ENCODE results near the gene TRAPPC12. TPM values are rescaled to one million over a fixed set of nuclear protein-coding genes. Genes with fewer than 3 reads are reported as not detected.

The TRAPPC12 gene
- total RNA-seq, 2 experiments from 2014 or later, result 49.8 to 64.0 TPM

DNA sequence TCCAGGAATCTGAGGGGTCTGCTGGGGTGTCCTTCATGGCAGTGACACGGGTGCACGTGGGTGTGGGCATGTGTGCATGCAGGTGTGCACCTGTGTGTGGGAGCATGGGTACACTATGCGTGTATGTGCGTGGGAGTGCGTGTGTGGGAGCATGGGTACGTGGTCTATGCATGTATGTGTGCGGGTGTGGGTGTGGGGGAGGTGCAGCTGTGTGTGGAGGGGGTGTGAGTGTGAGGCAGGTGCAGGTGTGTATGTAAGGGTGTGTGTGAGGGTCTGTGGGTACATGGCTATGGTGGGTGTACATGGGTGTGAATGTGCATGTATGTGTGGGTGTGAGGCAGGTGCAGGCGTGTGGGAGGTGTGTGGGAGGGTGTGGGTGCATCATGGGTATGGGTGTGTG lies 38.2 kb upstream of the TRAPPC12 start:
- ATAC-seq (ENCODE audit: poor library complexity), result no peak
- TF ChIP-seq, protein P1, sequence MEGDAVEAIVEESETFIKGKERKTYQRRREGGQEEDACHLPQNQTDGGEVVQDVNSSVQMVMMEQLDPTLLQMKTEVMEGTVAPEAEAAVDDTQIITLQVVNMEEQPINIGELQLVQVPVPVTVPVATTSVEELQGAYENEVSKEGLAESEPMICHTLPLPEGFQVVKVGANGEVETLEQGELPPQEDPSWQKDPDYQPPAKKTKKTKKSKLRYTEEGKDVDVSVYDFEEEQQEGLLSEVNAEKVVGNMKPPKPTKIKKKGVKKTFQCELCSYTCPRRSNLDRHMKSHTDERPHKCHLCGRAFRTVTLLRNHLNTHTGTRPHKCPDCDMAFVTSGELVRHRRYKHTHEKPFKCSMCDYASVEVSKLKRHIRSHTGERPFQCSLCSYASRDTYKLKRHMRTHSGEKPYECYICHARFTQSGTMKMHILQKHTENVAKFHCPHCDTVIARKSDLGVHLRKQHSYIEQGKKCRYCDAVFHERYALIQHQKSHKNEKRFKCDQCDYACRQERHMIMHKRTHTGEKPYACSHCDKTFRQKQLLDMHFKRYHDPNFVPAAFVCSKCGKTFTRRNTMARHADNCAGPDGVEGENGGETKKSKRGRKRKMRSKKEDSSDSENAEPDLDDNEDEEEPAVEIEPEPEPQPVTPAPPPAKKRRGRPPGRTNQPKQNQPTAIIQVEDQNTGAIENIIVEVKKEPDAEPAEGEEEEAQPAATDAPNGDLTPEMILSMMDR (IDR thresholded peaks at IDR 0.05), result no peak
- H3K9me3 ChIP-seq (ENCODE audit: control insufficient read depth in 1 of 2, insufficient read depth in 1 of 2, low read length in 2 of 2), result no peaks in the 10 kb centered on the region
- Mint-ChIP-seq H3K27me3 (no peaks in the 10 kb centered on the region), H3K4me3 (no peak overlapping the region), H3K4me1 (ENCODE audit: low read depth) (no peaks in the 10 kb centered on the region), H3K27ac (no peak overlapping the region), H3K9me3 (no peaks in the 10 kb centered on the region), H3K36me3 (ENCODE audit: low read depth) (peaks cover 28% of the 10 kb centered on the region)
- intact Hi-C loops (cut with DNase I, micrococcal nuclease), result no loop called here
- DNase-seq, result no peak
- H3K4me1 ChIP-seq (ENCODE audit: insufficient read depth, low read length), result no peaks in the 10 kb centered on the region
- no peaks in the 10 kb centered on the region for H3K27me3 ChIP-seq (ENCODE audit: control insufficient read depth in 1 of 2, insufficient read depth in 2 of 2, low read length in 2 of 2)
- ChIA-PET POLR2A (no interaction called here), CTCF (no interaction called here)
- no peak overlapping the region for H3K27ac ChIP-seq (ENCODE audit: low read depth in 1 of 2, low read length in 2 of 2)
- no peak overlapping the region for H3K4me3 ChIP-seq (ENCODE audit: low read length)
- peaks cover 17% of the 10 kb centered on the region for H3K36me3 ChIP-seq (ENCODE audit: insufficient read depth, low read length)

DNA sequence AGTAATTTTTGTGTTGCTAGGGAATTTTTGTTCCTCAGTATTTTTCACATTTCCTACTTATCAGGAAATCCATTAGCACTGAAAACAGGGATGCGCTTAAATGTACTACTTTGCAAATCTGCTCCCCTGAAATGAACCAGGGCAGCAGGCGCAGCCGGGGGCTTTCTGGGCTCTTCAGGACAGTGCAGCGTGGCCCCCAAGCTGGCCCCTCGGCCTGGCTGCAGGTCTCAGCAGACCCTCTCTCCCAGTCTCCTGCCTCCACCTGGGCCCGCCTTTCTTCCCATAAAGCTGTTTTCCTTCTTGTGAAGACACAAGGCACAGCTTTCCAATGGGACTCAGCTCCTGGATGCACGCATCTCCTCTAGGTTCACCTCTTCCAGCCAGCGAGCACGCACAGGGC lies 37.2 kb upstream of the TRAPPC12 start:
- H3K36me3 ChIP-seq (ENCODE audit: insufficient read depth, low read length), result peaks cover 23% of the 10 kb centered on the region
- no peak for ATAC-seq (ENCODE audit: poor library complexity)
- TF ChIP-seq, protein P1 (IDR thresholded peaks at IDR 0.05), result no peak
- CTCF ChIA-PET, result no interaction called here
- no peaks in the 10 kb centered on the region for H3K27me3 Mint-ChIP-seq
- intact Hi-C loops (cut with DNase I, micrococcal nuclease), result no loop called here
- no peak for DNase-seq
- H3K4me1 ChIP-seq (ENCODE audit: insufficient read depth, low read length), result no peaks in the 10 kb centered on the region
- H3K4me3 Mint-ChIP-seq, result no peak overlapping the region
- no peak overlapping the region for H3K4me3 ChIP-seq (ENCODE audit: low read length)
- no peaks in the 10 kb centered on the region for H3K9me3 ChIP-seq (ENCODE audit: control insufficient read depth in 1 of 2, insufficient read depth in 1 of 2, low read length in 2 of 2)
- H3K36me3 Mint-ChIP-seq (ENCODE audit: low read depth), result peaks cover 32% of the 10 kb centered on the region
- H3K4me1 Mint-ChIP-seq (ENCODE audit: low read depth), result no peaks in the 10 kb centered on the region
- POLR2A ChIA-PET, result no interaction called here
- H3K9me3 Mint-ChIP-seq, result no peaks in the 10 kb centered on the region
- H3K27me3 ChIP-seq (ENCODE audit: control insufficient read depth in 1 of 2, insufficient read depth in 2 of 2, low read length in 2 of 2), result no peaks in the 10 kb centered on the region
- H3K27ac Mint-ChIP-seq, result no peak overlapping the region
- H3K27ac ChIP-seq (ENCODE audit: low read depth in 1 of 2, low read length in 2 of 2), result no peak overlapping the region

GRCh38 chr2:3343012-3343411 lies 36.5 kb upstream of the TRAPPC12 start:
- H3K36me3 ChIP-seq (ENCODE audit: insufficient read depth, low read length), result peaks cover 21% of the 10 kb centered on the region
- H3K27me3 Mint-ChIP-seq, result no peaks in the 10 kb centered on the region
- ATAC-seq (ENCODE audit: poor library complexity) (no peak), DNase-seq (no peak)
- H3K4me3 Mint-ChIP-seq, result no peak overlapping the region
- no peak overlapping the region for H3K27ac ChIP-seq (ENCODE audit: low read depth in 1 of 2, low read length in 2 of 2)
- no peaks in the 10 kb centered on the region for H3K4me1 ChIP-seq (ENCODE audit: insufficient read depth, low read length)
- no peaks in the 10 kb centered on the region for H3K27me3 ChIP-seq (ENCODE audit: control insufficient read depth in 1 of 2, insufficient read depth in 2 of 2, low read length in 2 of 2)
- intact Hi-C loops (cut with DNase I, micrococcal nuclease), result no loop called here
- H3K36me3 Mint-ChIP-seq (ENCODE audit: low read depth), result peaks cover 33% of the 10 kb centered on the region
- H3K27ac Mint-ChIP-seq, result no peak overlapping the region
- ChIA-PET POLR2A (no interaction called here), CTCF (no interaction called here)
- TF ChIP-seq, protein P1 (IDR thresholded peaks at IDR 0.05), result no peak
- H3K9me3 ChIP-seq (ENCODE audit: control insufficient read depth in 1 of 2, insufficient read depth in 1 of 2, low read length in 2 of 2), result no peaks in the 10 kb centered on the region
- no peaks in the 10 kb centered on the region for H3K9me3 Mint-ChIP-seq
- H3K4me3 ChIP-seq (ENCODE audit: low read length), result no peak overlapping the region
- H3K4me1 Mint-ChIP-seq (ENCODE audit: low read depth), result no peaks in the 10 kb centered on the region

Measured in CD4-positive, alpha-beta T cell (primary cell).